NCI-H526 treated with DMSO at 0.1 percent for 48 hours (cell line): Measurements from ENCODE around the gene FOXA3.
"Not testable (repeated sequence)": the region's sequence is repeated elsewhere in the genome, so short reads cannot be mapped to it uniquely, and the experiment has no call there.

Source experiments
- DNase-seq: peaks from one replicate; lab custom pipeline; 2025; lab: John Stamatoyannopoulos, UW

The FOXA3 gene

DNA sequence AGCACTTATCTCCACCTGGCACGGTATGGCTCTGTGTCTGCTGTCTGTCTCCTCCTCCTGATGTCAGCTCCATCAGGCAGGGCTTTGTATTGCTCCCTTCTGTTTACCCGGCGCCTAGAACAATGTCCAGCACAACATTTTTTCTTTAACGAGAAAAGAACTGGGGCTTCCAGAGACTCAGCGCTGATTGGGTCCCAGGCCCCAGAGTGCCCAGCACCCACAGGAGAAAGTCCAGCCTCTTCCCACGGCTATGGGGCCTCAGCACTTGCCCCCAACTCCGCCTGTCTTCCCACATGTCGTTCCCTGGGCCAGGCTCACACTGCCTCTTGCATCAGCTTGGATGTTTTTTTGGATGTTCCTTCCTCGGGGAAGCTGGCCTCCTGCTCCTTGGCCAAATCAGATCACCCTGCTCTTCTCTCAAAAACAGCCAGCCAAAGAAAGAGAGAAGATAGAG is 31.4 kb downstream of the FOXA3 start:
- no peak for DNase-seq

- DNase-seq, result not testable (repeated sequence)
These were observed 32.0 kb downstream of the FOXA3 start for GRCh38 chr19:45895983-45896599.

GRCh38 chr19:45897261-45897812 is 33.2 kb downstream of the FOXA3 start:
- DNase-seq, result no peak

GRCh38 chr19:45899253-45899652 is 35.1 kb downstream of the FOXA3 start:
- no peak for DNase-seq

DNA sequence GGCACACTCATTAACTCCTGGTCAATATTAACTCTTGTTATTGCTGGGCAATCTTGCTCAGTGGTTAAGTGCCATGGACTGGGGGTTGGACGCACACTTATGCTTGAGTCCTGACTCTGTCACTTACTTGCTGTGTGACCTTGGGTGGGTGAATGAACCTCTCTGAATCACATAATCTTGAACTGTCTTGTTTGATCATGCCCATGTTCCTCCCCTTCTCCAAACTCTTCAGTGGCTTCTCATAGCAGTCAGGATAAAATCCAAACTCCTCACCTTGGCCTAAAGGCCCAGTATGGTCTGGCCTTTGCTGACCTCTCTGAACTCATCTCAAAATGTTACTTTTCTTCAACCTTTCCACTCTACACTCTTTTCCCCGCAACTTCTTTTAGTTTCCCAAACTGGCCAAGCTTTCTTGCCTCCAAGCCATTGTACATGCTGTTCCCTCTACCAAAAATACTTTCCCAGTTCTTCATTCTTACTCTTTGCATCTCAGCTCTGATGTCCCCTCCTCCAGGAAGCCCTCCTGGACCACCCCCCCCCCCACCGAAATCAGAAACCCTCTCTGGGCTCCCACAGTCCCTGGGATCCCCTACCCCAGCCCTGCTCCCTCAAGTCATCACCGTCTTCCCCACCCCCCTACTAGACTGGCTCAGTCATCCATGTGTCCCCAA is 35.9 kb downstream of the FOXA3 start:
- DNase-seq, result no peak

- DNase-seq, result no peak
These were observed 36.8 kb downstream of the FOXA3 start for GRCh38 chr19:45900738-45901431.

DNA sequence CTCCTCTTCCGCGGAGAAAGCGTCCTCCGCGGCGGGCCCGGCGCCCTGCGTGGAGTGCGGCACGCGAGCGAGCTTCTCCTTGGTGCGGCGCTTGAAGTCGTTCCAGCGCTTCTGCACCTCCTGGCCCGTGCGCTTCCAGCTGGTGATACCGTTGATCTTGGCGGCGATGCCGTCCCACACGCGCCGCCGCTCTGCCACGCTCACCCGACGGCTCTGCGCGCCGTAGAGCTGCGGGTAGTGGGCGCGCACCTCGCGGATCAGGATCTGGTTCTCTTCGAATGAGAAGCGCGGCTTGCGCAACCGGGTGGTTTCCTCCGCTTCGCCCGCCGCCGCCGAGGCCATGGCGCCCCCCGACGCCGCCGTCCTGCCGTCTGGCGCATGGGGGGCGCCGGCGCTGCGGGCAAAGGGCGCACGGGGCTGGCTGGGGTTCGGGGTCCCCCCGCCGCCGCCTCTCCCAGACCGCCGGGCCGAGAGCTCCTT is 37.3 kb downstream of the FOXA3 start:
- DNase-seq, result no peak

DNA sequence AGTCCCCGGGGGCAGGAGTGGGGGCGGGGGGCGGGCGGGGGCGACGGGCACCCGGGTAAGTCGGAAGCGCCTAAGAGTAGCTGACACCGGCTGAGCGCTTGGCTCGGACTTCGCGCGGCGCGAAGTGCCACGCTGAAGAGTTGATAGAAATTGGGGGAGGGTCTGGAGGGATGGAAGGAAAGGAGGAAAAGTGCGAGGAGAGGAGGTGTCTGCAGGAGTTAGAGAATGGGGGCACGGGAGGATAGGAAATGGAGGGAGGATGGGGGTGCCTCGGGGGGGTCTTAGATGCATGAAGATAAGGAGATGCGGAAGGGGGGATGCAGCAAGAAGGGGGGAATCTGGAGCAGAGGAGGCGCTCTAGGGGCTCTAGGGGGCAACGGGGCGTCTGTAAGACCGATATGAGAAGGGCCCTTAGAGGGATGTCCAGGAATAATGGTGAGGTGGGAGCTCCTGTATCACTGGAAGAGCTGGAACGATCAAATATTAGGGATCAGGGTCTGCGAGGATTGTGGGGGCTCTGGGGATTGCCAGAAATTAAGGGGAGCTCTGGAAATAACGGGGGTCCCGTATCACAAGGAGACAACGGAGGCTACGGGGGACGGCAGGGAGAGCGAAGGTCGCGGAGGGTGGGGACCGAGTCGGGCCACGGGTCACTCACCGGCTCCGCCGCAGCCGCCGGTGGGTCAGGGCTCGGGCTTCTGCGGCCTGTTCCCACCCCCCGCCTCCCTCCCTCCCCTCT is 38.0 kb downstream of the FOXA3 start, which contains the start of gene MYPOP:
MYPOP (minus strand) TSS at position 702 of the 739 bp plus-strand sequence. CDS start 840 bp downstream, outside the sequence.
- no peak for DNase-seq

- DNase-seq, result peak; percentile 92
These were observed 38.8 kb downstream of the FOXA3 start for GRCh38 chr19:45902651-45903625.

- DNase-seq, result no peak
These were observed 40.9 kb downstream of the FOXA3 start for GRCh38 chr19:45905011-45905410.

GRCh38 chr19:45906221-45906620 is 42.1 kb downstream of the FOXA3 start:
- DNase-seq, result no peak

DNA sequence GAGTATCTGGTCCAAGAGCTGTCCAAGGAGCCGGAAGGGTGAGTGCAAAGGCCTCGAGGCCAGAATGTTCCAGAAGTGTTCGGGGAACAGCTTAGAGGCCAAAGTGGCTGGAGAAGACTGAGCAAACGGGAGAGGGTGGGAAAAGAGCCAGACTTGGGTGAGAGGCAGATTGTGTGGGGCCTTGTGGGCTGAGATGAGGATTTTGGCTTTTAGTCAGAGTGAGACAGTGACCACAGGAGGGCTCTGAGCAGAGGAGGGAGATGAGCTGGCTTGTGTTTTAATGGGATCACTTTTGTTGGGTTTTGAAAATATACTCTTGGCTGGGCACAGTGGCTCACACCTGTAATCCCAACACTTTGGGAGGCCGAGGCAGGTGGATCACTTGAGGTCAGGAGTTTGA is 44.8 kb downstream of the FOXA3 start:
- DNase-seq, result no peak

- DNase-seq, result no peak
These were observed 47.2 kb downstream of the FOXA3 start for GRCh38 chr19:45911291-45911690.

DNA sequence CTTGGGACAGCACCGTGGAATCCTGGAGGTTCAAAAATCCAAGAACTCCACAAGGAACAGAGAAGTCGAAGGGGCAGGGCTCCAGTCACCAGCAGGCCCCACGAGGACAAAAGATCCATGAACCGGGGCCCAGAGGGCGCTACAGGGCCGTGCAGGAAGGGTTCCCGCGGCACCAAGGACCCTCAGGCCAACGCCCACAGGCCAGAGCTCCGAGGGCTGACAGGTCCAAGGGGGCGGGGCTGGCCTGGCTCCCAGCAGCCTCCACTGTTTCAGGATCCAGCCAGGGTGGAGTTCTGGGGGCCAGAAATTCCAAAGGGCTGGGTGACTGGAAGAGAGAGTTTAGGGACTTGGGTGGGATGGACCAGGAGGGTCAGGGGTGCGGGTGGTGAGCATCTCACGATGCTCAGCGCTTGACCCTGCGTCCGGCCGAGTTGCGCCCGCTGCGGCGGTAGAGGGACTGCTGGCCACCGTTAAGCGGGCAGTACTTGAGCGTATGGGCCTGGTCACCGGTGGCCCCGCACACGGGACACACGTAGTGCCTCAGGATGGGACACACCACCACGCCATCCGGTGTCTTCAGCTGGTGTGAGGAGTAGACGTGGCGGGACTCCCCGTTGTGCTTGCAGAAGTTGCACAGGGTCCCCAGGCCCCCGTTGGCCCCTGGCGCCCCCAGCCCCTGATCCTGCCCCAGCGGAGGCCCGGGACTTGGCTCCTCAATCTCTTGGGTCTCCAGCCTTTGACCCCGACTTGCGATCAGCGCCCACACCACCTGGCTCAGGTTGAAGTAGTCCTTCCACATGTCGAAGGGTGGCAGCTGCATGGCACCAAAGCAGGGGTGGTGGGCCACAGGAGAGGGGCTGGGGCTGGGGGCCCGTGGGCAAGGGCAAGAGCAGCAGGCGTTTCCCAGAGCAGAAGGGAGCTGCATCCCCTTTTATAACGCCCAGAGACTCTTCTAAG is 50.0 kb downstream of the FOXA3 start, which contains the start of gene NANOS2:
NANOS2 (minus strand) TSS at position 905 of the 957 bp plus-strand sequence; CDS start at position 820, 85 bp downstream.
- DNase-seq, result no peak

DNA sequence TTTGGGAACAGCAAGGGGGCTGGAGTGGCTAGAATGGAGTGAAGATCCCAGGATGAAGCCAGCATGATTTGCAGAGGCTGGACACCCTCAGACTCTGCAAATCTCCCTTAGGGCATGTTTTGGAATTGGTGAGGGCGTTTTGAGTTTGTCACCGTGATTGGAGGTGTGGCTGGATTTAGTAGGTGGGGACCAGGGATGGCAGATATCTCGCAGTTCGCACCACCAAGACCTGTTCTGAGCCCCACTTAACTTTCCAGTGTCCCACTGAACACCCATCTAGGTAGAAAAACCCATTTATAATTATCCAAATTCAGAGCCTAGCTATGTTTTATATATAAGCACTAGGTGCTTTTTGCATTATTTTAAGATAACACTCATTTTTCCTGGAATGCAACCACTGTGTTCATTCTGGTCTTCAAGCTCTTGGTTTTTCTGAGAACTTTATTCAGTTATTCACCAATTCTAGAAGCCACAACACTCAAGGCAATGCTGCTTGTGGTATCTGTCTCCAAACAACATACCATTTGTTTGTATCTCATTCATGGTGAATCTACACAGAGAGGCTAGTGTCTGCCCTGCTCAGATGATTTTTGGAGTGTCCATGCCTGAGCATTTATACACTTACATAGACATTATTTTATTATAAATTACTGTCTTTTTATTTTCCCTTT is 53.4 kb downstream of the FOXA3 start:
- no peak for DNase-seq

DNA sequence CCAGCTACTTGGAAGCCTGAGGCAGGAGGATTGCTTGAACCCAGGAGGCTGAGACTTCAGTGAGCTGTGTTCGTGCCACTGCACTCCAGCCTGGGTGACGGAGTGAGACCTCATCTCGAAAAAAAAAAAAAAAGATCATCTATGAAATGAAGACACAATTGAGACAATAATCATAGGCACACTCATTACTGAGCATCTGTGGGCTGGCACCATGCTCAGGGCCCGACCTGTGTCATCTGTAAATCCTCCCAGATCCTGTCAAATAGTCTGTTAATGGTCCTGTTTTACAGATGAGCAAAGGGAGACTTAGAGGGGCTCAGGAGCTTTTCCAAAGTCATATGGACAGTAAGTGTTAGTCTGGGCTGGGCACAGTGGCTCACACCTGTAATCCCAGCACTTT is 54.6 kb downstream of the FOXA3 start:
- DNase-seq, result no peak

DNA sequence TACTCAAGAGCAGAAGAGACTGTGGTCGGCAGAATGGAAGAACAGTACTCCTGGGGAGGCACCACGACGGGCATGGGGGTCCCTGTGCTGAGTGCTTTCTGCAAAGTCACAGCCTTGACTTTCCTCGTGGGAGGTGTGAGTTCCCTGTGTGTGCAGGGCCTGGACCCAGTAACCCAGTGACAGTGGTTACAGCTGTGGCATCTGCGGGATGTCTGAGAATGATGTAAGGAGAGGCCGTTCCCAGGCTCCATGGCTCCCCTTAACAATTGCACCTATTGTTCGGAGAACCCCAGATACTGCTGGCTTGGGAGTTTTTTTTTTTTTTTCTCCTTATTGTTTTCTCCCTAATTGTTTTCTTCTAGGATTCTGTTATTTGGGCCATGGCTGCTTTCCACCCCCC is 55.6 kb downstream of the FOXA3 start:
- DNase-seq, result no peak

GRCh38 chr19:45920458-45920857 is 56.3 kb downstream of the FOXA3 start:
- no peak for DNase-seq

GRCh38 chr19:45922281-45922680 is 58.2 kb downstream of the FOXA3 start:
- no peak for DNase-seq
